MG63 (cell line): ENCODE data around the gene FTCDNL1. TPM values are rescaled to one million over a fixed set of nuclear protein-coding genes. Genes with fewer than 3 reads are reported as not detected.
A peak's percentile ranks its signal among the peaks of the same experiment; 100 is the strongest.

ENCODE experiments used
- DNase-seq: peaks from one replicate; pipeline ENCODE4 v3.0.0-alpha.2; 2020
- H3K27me3 ChIP-seq: fragments of 250-450 bp; sonication (Bioruptor Pico); 2 replicates; pipeline ENCODE4 v1.5.1; 2020; ENCODE audit warnings: mild to moderate bottlenecking, moderate library complexity
- H3K36me3 ChIP-seq: fragments of 250-450 bp; sonication (Bioruptor Pico); 2 replicates; pipeline ENCODE4 v1.5.1; 2020; ENCODE audit warnings: mild to moderate bottlenecking, moderate library complexity
- H3K4me3 ChIP-seq: fragments of 250-450 bp; sonication (Bioruptor Pico); 2 replicates; pipeline ENCODE4 v1.5.1; 2020; ENCODE audit warnings: mild to moderate bottlenecking, moderate library complexity
- H3K9me3 ChIP-seq: fragments of 250-450 bp; sonication (Bioruptor Pico); 2 replicates; pipeline ENCODE4 v1.5.1; 2020; ENCODE audit warnings: mild to moderate bottlenecking, moderate library complexity
- total RNA-seq: library from RNA; depleted of rRNA; stranded (reverse); fragments of >200 nt; shearing (Covaris generic); gene quantifications from 2 replicates; pipeline ENCODE4 v1.2.3, GENCODE V29; 2014; ENCODE audit warnings: low replicate concordance

Gene FTCDNL1
- total RNA-seq, 1 experiment from 2014 or later: 1.8 TPM

DNA sequence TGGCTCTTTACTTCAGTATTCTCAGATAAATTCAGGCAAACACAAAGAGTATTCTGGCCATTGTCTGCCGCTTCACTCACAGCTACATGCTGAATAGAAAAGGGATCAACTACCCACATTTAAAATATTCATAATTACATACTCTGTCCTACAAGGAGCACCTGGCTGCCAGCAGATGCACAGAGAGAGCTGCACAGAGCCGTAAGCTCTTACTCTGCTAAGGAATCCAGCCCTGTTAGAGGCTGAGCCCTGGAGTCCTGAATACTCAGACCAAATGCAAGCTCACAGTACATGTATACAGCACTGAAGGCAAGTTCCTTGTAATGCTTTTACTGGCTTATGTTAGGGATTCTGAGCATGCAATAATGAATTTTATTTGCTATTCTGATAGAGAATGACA is 80.3 kb downstream of the FTCDNL1 start:
- no peak for DNase-seq
- Histone ChIP-seq H3K9me3 (no peaks in the 10 kb centered on the region), H3K4me3 (no peak overlapping the region), H3K36me3 (no peaks in the 10 kb centered on the region), H3K27me3 (no peaks in the 10 kb centered on the region; the same call in 1 of the 2 replicates)

DNA sequence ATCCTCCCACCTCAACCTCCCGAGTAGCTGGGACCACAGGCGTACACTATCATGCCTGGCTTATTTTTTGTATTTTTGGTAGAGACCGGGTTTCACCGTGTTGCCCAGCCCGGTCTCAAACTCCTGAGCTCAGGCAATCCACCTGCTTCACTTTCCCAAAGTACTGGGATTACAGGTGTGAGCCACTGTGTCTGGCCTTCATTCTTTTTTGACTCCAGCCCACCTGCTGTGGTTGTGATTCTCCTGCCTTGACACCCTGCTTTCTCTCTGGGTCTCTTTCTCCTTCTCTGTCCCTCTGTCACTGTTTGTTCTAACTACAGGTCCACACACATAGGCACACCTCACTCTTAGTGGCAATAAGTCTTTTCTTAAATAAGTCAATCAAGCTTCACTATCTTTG is 85.3 kb downstream of the FTCDNL1 start:
- no peaks in the 10 kb centered on the region; the same call in 1 of the 2 replicates for H3K27me3 ChIP-seq
- H3K36me3 ChIP-seq: no peaks in the 10 kb centered on the region
- H3K9me3 ChIP-seq: no peaks in the 10 kb centered on the region
- DNase-seq: no peak
- H3K4me3 ChIP-seq: no peak overlapping the region

- no peak for DNase-seq
- H3K9me3 ChIP-seq: no peaks in the 10 kb centered on the region
- H3K4me3 ChIP-seq: no peak overlapping the region
- H3K27me3 ChIP-seq: no peaks in the 10 kb centered on the region; the same call in 1 of the 2 replicates
- no peaks in the 10 kb centered on the region for H3K36me3 ChIP-seq
Measured at GRCh38 chr2:199764273-199764800, 86.7 kb downstream of the FTCDNL1 start.

GRCh38 chr2:199762963-199763362 is 88.0 kb downstream of the FTCDNL1 start:
- Histone ChIP-seq H3K36me3 (no peaks in the 10 kb centered on the region), H3K4me3 (no peak overlapping the region), H3K27me3 (no peaks in the 10 kb centered on the region; the same call in 1 of the 2 replicates), H3K9me3 (no peaks in the 10 kb centered on the region; the same call in 1 of the 2 replicates)
- no peak for DNase-seq

DNA sequence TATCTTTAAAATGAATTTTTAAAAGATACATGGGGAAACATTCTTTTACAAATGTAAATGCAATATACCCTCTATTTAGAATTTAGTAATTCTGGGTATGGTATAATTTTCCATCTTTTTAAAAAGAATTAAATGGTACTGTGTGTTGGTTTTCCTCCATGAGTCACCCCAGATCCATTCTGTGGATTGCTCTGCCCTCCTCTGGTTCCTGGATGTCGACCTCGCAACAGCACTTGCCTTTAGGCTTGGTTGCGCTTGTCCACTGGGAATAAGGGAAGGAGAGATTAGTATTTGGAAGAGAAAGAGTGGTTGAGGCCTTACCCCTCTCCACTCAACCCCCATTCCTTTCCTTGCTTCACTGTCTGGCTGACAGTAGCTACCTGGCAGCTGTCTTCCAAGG is 90.4 kb downstream of the FTCDNL1 start:
- Histone ChIP-seq H3K4me3 (no peak overlapping the region), H3K27me3 (no peaks in the 10 kb centered on the region), H3K36me3 (no peaks in the 10 kb centered on the region), H3K9me3 (peaks cover 2% of the 10 kb centered on the region; the same call in 1 of the 2 replicates)
- DNase-seq: peak; percentile 3

DNA sequence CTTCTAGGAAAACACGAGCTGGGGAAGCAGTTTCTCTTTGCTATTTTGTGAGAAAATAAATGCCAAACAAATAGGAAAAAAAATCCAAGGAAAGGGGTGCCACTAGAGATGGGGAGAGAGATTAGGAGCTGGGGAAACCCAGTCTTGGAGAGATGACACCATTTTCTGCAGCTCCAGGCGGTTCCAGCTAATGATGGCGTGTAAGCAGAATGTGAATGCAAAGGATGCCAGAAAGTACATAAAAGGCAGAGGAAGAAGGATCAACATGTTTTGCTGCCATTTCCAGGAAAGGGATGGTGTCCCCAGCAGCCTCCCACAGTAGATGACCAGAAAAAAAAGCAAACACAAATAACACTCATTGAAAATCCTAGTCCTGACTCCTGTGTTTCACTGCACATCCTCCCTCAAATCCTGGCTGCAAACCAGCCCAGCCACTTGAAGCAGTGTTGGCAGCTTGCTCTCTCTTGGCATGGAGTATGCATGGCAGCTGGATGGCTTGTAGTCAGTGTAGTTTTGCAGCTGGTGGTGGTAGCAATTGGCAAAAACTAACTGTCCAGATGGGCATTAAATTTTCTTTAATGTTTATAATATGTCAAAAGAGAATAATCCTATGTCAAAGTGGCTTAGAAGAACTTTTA is 93.6 kb downstream of the FTCDNL1 start:
- H3K9me3 ChIP-seq: peaks cover 2% of the 10 kb centered on the region; the same call in 1 of the 2 replicates
- H3K27me3 ChIP-seq: peaks cover 5% of the 10 kb centered on the region; the same call in 1 of the 2 replicates
- peak; percentile 94 for DNase-seq
- no peak overlapping the region for H3K4me3 ChIP-seq
- no peaks in the 10 kb centered on the region for H3K36me3 ChIP-seq

DNA sequence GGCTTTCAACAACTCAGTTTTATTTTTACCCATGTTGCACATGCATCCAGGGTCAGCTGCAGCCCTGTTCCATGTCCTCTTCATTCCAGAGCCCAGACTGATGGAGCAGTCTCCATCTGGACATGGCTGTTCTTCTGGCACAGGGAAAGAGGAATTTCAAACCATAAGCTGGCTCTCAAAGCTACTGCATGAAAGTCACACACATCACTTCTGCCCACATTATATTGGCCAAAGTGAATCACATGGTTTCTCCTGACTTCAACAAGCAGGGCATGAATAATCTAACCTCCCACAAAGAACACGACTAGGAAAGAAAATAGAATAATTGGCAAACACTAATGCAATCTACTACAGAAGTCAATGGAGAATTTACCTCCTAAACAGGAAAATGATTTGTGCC is 94.2 kb downstream of the FTCDNL1 start:
- no peak overlapping the region for H3K4me3 ChIP-seq
- no peak for DNase-seq
- no peaks in the 10 kb centered on the region for H3K36me3 ChIP-seq
- peaks cover 5% of the 10 kb centered on the region; the same call in 1 of the 2 replicates for H3K27me3 ChIP-seq
- peaks cover 2% of the 10 kb centered on the region; the same call in 1 of the 2 replicates for H3K9me3 ChIP-seq

DNA sequence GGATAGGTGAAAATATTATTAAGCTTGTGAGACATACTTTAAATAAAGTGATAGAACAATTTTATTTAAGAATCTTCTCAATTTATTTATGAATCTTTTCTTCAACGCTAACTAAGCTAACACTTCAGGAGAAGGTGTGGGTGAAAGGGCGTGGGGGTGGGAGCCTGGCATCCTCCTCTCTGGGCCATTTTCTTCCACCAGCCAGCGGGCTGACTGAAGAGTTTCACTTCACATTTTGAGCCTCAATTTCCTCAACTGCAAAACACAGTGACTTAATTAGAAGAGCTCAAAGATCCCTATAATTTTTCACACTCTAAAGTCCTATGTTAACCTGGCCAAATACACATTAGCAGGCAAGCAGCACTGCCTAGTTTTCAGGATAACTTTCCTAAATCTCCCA is 94.8 kb downstream of the FTCDNL1 start:
- H3K27me3 ChIP-seq: peaks cover 5% of the 10 kb centered on the region; the same call in 1 of the 2 replicates
- DNase-seq: no peak
- peaks cover 2% of the 10 kb centered on the region; the same call in 1 of the 2 replicates for H3K9me3 ChIP-seq
- H3K4me3 ChIP-seq: no peak overlapping the region
- no peaks in the 10 kb centered on the region for H3K36me3 ChIP-seq

GRCh38 chr2:199754766-199755165 is 96.2 kb downstream of the FTCDNL1 start:
- no peak overlapping the region for H3K4me3 ChIP-seq
- H3K27me3 ChIP-seq: peaks cover 5% of the 10 kb centered on the region; the same call in 1 of the 2 replicates
- H3K9me3 ChIP-seq: peaks cover 2% of the 10 kb centered on the region; the same call in 1 of the 2 replicates
- no peaks in the 10 kb centered on the region for H3K36me3 ChIP-seq
- DNase-seq: no peak

- Histone ChIP-seq H3K27me3 (peaks cover 5% of the 10 kb centered on the region; the same call in 1 of the 2 replicates), H3K4me3 (no peak overlapping the region), H3K9me3 (0 out of 2 replicates have a peak, but pooled peaks cover 2% of the 10 kb centered on the region), H3K36me3 (no peaks in the 10 kb centered on the region)
- no peak for DNase-seq
Measured at GRCh38 chr2:199751492-199752120, 99.4 kb downstream of the FTCDNL1 start.

GRCh38 chr2:199749571-199749970 is 101.4 kb downstream of the FTCDNL1 start:
- Histone ChIP-seq H3K9me3 (no peaks in the 10 kb centered on the region), H3K4me3 (no peak overlapping the region), H3K27me3 (peaks cover 2% of the 10 kb centered on the region; the same call in 1 of the 2 replicates), H3K36me3 (no peaks in the 10 kb centered on the region)
- no peak for DNase-seq

DNA sequence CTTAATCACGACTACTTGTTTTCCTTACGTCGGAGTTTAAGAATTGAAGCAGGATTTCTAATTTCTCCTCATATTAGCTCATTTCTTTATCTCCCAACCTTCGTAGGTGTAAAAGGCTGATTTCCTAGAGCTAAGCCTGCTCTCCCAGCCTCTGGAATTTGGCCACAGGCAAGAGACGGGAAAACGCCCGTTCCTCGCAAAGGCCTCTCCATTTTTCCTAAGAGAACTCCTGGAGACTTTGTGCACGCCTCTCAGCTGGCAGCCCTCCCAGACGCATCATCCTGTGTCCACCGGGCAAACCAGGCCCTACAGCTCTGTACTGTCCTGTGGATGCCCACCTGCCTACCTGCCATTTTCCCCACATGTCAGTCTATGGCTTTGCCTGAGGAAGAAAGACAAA is 106.3 kb downstream of the FTCDNL1 start:
- no peaks in the 10 kb centered on the region; the same call in 1 of the 2 replicates for H3K27me3 ChIP-seq
- H3K9me3 ChIP-seq: no peaks in the 10 kb centered on the region
- H3K36me3 ChIP-seq: no peaks in the 10 kb centered on the region
- no peak for DNase-seq
- H3K4me3 ChIP-seq: no peak overlapping the region

- no peaks in the 10 kb centered on the region for H3K9me3 ChIP-seq
- DNase-seq: no peak
- no peak overlapping the region for H3K4me3 ChIP-seq
- H3K36me3 ChIP-seq: no peaks in the 10 kb centered on the region
- H3K27me3 ChIP-seq: no peaks in the 10 kb centered on the region; the same call in 1 of the 2 replicates
Measured at GRCh38 chr2:199744260-199744659, 106.7 kb downstream of the FTCDNL1 start.

- no peak overlapping the region for H3K4me3 ChIP-seq
- no peaks in the 10 kb centered on the region; the same call in 1 of the 2 replicates for H3K27me3 ChIP-seq
Measured at GRCh38 chr2:199743415-199744120, 107.4 kb downstream of the FTCDNL1 start.

GRCh38 chr2:199742884-199743283 is 108.1 kb downstream of the FTCDNL1 start:
- Histone ChIP-seq H3K27me3 (no peaks in the 10 kb centered on the region; the same call in 1 of the 2 replicates), H3K36me3 (no peaks in the 10 kb centered on the region), H3K4me3 (no peak overlapping the region), H3K9me3 (no peaks in the 10 kb centered on the region)
- DNase-seq: no peak

More at GRCh38 chr2:199743415-199744120, 107.4 kb downstream of the FTCDNL1 start:
- no peaks in the 10 kb centered on the region for H3K9me3 ChIP-seq
- H3K36me3 ChIP-seq: no peaks in the 10 kb centered on the region
- DNase-seq: no peak

DNA sequence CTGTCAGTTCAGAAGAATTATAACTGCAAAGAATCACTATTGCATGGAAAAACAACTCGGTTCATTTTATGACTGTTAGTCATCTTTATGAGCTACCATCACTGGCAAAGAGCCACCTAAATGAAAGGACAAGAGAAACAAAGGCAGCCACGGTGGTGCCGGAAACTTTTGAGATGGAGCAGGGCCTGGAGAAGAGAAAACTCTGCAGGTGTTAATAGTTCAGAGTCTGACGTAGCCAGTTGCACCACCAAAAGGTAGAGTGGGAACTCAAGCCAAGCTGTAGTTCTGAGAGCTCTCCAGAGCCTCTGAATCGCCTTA is 110.9 kb downstream of the FTCDNL1 start:
- Histone ChIP-seq H3K4me3 (no peak overlapping the region), H3K36me3 (no peaks in the 10 kb centered on the region), H3K27me3 (no peaks in the 10 kb centered on the region; the same call in none of the 2 replicates), H3K9me3 (no peaks in the 10 kb centered on the region)
- DNase-seq: no peak
